Measurements from ENCODE around the gene C6orf47. TPM values are rescaled to one million over a fixed set of nuclear protein-coding genes. Genes with fewer than 3 reads are reported as not detected.

Gene C6orf47
- total RNA-seq, 1 donor from 2014 or later, result 23.6 TPM

DNA sequence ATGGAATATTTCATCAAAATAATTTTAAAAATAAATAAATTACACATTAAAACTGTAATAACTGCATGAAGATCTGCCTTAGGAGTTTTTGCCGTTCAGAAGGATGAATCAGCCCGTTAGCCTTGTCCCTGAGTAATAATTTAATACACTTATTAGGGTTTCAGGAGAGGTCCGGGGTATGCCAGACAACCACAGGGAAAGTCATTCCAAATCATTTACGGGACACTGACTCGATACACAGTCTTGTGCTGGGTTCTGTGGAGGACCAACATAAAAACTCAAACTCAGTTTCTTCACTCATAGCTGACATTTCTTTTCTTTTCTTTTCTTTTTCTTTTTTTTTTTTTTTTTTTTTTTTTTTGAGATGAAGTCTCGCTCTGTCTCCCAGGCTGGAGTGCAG, 45.4 kb upstream of the C6orf47 start:
- Mint-ChIP-seq H3K4me3 (ENCODE audit: low read depth) (no peak overlapping the region), H3K9me3 (ENCODE audit: low read depth) (no peaks in the 10 kb centered on the region), H3K27ac (no peak overlapping the region), H3K27me3 (no peaks in the 10 kb centered on the region), H3K4me1 (ENCODE audit: low read depth) (peaks cover 15% of the 10 kb centered on the region), H3K36me3 (ENCODE audit: insufficient read depth) (peaks cover 2% of the 10 kb centered on the region)
- TF ChIP-seq, protein P1, sequence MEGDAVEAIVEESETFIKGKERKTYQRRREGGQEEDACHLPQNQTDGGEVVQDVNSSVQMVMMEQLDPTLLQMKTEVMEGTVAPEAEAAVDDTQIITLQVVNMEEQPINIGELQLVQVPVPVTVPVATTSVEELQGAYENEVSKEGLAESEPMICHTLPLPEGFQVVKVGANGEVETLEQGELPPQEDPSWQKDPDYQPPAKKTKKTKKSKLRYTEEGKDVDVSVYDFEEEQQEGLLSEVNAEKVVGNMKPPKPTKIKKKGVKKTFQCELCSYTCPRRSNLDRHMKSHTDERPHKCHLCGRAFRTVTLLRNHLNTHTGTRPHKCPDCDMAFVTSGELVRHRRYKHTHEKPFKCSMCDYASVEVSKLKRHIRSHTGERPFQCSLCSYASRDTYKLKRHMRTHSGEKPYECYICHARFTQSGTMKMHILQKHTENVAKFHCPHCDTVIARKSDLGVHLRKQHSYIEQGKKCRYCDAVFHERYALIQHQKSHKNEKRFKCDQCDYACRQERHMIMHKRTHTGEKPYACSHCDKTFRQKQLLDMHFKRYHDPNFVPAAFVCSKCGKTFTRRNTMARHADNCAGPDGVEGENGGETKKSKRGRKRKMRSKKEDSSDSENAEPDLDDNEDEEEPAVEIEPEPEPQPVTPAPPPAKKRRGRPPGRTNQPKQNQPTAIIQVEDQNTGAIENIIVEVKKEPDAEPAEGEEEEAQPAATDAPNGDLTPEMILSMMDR (IDR thresholded peaks at IDR 0.05; ENCODE audit: unreplicated experiment), result no peak
- no peak for DNase-seq (ENCODE audit: low spot score, unreplicated experiment)

DNA sequence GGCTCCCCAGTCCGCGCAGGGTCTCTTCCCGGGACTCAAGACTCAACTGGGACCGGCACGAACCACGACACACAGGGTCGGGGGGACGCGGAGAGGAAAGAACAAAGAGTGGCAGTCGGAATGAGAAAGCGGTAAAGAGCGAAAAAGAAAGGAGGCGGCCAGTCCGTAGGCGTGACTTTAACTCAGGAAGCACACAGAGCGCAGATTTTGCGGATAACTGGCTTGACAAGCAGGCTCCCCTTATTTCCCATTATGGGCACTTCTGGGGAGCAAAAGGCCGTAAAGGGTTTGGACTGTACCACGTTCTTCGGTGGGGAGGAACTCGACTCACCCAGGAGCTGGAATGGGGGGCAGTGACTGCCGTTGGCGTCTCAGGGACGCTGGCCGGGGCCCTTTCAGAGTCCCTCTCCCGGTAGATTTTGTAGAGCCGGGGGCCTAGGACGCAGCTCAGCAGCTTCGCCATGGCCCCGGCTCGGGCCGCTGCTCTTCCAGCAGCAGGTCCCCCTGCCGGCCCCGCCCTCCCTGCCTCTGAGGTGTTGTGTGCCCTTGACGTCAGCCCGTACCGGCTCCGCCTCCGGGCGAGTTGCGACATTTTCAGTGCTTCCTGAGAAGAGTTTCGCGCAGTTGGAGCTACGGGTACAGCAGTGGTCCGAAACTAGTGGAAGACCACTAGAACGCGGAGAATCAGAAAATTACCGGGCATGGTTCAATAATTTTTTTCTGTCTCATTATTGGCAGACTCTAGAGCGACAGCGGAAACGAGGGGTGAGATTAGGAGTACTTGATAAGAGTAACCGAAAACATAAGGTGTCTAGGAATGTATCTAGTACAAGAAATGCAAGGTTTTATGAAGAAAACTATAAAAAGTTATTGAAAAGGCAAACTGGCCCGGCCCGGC, 42.5 kb upstream of the C6orf47 start, which contains the start of gene ABHD16A:
Gene ABHD16A, minus strand, starts transcription at position 506 of the 898 bp plus-strand sequence. Its CDS starts 43 bp downstream, at position 463.
- H3K36me3 Mint-ChIP-seq (ENCODE audit: insufficient read depth), result peaks cover 4% of the 10 kb centered on the region
- peak within 1 kb of the TSS; percentile 96 for H3K4me3 Mint-ChIP-seq (ENCODE audit: low read depth)
- H3K27me3 Mint-ChIP-seq, result no peaks in the 10 kb centered on the region
- H3K27ac Mint-ChIP-seq, result peak within 1 kb of the TSS; percentile 95
- H3K4me1 Mint-ChIP-seq (ENCODE audit: low read depth), result peaks cover 18% of the 10 kb centered on the region
- no peaks in the 10 kb centered on the region for H3K9me3 Mint-ChIP-seq (ENCODE audit: low read depth)
- TF ChIP-seq, protein P1 (IDR thresholded peaks at IDR 0.05; ENCODE audit: unreplicated experiment), result no peak
- peak; percentile 92 for DNase-seq (ENCODE audit: low spot score, unreplicated experiment)

DNA sequence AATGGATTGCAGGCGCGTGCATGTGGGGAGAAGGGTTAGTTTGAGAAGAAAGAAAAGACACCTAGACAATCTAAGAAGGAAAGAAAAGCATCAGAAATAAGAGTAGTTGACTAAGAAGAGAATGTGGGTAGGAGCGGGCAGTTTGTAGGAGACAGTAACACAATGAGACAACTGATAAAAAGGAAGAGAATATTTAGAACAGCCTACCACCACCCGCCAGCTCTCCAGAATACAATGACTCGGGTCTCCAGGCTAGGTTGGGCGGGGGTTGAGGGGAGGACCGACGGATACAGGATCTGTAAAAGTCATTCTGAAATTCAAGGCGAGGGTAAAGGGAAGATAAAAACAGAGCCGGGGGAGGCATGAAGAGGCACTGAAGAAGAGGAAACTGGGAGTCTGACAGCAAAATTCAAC, 41.8 kb upstream of the C6orf47 start:
- H3K9me3 Mint-ChIP-seq (ENCODE audit: low read depth), result no peaks in the 10 kb centered on the region
- DNase-seq (ENCODE audit: low spot score, unreplicated experiment), result no peak
- peak overlapping the region; percentile 95 for H3K27ac Mint-ChIP-seq
- no peaks in the 10 kb centered on the region for H3K27me3 Mint-ChIP-seq
- peaks cover 11% of the 10 kb centered on the region for H3K36me3 Mint-ChIP-seq (ENCODE audit: insufficient read depth)
- TF ChIP-seq, protein P1 (IDR thresholded peaks at IDR 0.05; ENCODE audit: unreplicated experiment), result no peak
- H3K4me3 Mint-ChIP-seq (ENCODE audit: low read depth), result peak overlapping the region; percentile 96
- H3K4me1 Mint-ChIP-seq (ENCODE audit: low read depth), result peaks cover 19% of the 10 kb centered on the region

DNA sequence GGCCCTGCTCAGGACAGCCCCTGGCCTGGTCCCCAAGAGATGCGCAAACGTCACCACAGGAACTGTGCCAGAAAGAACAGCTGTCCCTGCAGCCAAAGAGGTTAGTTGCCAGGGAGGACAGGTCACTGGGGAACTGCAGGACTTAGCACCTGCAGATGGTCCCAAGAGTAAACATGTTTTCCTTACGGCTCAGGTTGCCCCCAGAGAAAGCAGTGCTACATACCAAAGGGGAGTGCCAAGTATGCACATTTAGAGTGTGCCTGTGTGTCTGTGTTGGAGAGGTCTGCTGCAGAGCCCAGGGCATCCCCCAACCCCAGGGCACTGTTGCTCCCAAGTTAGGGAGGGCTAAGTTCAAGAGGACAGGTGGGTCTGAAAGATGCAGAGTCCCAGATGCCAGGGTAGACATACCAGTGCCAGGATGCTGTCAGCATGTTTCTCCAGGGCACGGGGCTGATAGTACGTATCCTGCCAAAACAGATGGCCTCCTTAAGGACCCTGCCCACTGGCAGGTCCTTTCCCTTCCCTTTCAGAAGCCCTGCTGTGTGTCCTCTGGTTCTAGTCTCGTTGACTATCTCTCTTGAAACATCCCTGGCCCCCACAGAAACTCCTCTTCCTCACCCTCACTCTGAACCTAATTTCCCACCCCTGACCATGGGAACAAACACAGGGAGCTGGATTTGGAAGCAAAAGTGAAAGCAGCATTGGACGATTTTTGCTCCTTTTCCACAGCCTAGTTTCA, 41.3 kb upstream of the C6orf47 start:
- Mint-ChIP-seq H3K4me3 (ENCODE audit: low read depth) (peak overlapping the region; percentile 96), H3K9me3 (ENCODE audit: low read depth) (no peaks in the 10 kb centered on the region), H3K27me3 (no peaks in the 10 kb centered on the region), H3K27ac (peak overlapping the region; percentile 95), H3K4me1 (ENCODE audit: low read depth) (peaks cover 20% of the 10 kb centered on the region), H3K36me3 (ENCODE audit: insufficient read depth) (peaks cover 14% of the 10 kb centered on the region)
- DNase-seq (ENCODE audit: low spot score, unreplicated experiment), result no peak
- TF ChIP-seq, protein P1 (IDR thresholded peaks at IDR 0.05; ENCODE audit: unreplicated experiment), result no peak

DNA sequence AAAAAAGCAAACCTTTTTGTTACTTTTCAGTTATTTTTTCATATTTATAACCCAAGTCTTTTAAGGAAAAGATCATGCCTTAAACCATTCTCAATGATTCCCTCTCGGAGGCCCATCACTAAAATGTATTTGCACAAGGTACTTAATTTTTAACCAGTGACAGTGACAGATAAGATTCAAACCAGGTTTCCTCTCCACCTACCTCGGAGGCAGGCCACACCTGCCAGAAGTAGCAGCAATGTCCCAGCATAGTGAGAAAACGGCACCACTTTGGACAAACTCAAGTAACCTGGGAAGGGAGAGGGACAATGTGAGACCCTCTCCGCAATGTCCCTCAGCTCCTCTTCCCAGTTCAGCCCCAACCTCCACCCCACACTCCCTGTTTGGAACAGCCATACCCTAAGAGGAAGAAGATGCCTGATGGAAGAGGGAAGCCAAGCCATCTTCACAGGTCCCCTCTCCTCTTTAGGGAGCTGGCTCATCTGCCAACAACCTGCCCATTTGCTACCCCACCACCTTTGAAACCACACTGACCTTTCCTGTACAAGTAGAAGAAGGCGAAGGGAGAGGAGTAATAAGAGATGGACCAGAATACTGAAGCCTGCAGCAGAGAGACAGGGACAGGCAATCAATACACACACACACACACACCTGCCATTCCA, 40.3 kb upstream of the C6orf47 start:
- peaks cover 16% of the 10 kb centered on the region for H3K36me3 Mint-ChIP-seq (ENCODE audit: insufficient read depth)
- H3K4me1 Mint-ChIP-seq (ENCODE audit: low read depth), result peaks cover 20% of the 10 kb centered on the region
- DNase-seq (ENCODE audit: low spot score, unreplicated experiment), result no peak
- H3K27ac Mint-ChIP-seq, result peak overlapping the region; percentile 6
- no peaks in the 10 kb centered on the region for H3K27me3 Mint-ChIP-seq
- peak overlapping the region; percentile 96 for H3K4me3 Mint-ChIP-seq (ENCODE audit: low read depth)
- no peaks in the 10 kb centered on the region for H3K9me3 Mint-ChIP-seq (ENCODE audit: low read depth)
- TF ChIP-seq, protein P1 (IDR thresholded peaks at IDR 0.05; ENCODE audit: unreplicated experiment), result no peak

All from progenitor cell of endocrine pancreas (in vitro differentiated cells).